SK-N-SH treated with all-trans-retinoic acid at 6 μM for 48 hours (cell line): ENCODE data around the gene MYT1.

Source experiments
- ATAC-seq: fragments of 200-7000 bp; cut with Tn5 transposase; 3 replicates; pipeline ENCODE4 v1.9.1; 2020; ENCODE audit warnings: mild to moderate bottlenecking, moderate library complexity
- ARNTL ChIP-seq: fragments of 450-650 bp; formaldehyde crosslinking; IDR thresholded peaks from 2 replicates; pipeline ENCODE4 v1.5.0; 2020; ENCODE audit warnings: low read depth, mild to moderate bottlenecking, moderate library complexity, borderline replicate concordance
- BACH2 ChIP-seq: fragments of 250-450 bp; sonication (Bioruptor Pico); IDR thresholded peaks from 2 replicates; pipeline ENCODE4 v1.9.0; 2021; ENCODE audit warnings: mild to moderate bottlenecking, borderline replicate concordance
- CSDC2 ChIP-seq: fragments of 250-450 bp; sonication (Bioruptor Pico); IDR thresholded peaks from 2 replicates; pipeline ENCODE4 v1.5.0; 2020; ENCODE audit warnings: mild to moderate bottlenecking, moderate library complexity
- ESRRG ChIP-seq: fragments of 250-450 bp; sonication (Bioruptor Pico); IDR thresholded peaks from 2 replicates; pipeline ENCODE4 v1.6.1; 2021; ENCODE audit warnings: mild to moderate bottlenecking
- ISL1 ChIP-seq: fragments of 250-450 bp; sonication (Bioruptor Pico); IDR thresholded peaks from 2 replicates; pipeline ENCODE4 v2.1.2; 2022; ENCODE audit warnings: mild to moderate bottlenecking, moderate library complexity
- OSR1 ChIP-seq: fragments of 250-450 bp; sonication (Bioruptor Pico); IDR thresholded peaks from 2 replicates; pipeline ENCODE4 v1.8.0; 2022; ENCODE audit warnings: moderate library complexity, mild to moderate bottlenecking, inconsistent platforms
- PPARA ChIP-seq: fragments of 250-450 bp; sonication (Bioruptor Pico); IDR thresholded peaks from 2 replicates; pipeline ENCODE4 v1.5.0; 2020; ENCODE audit warnings: mild to moderate bottlenecking, borderline replicate concordance
- RARB ChIP-seq: fragments of 250-450 bp; sonication (Bioruptor Pico); IDR thresholded peaks from 2 replicates; pipeline ENCODE4 v1.8.0; 2021; ENCODE audit warnings: mild to moderate bottlenecking, moderate library complexity
- TCF4 ChIP-seq: fragments of 250-450 bp; sonication (Bioruptor Pico); IDR thresholded peaks from 2 replicates; pipeline ENCODE4 v1.8.0; 2021; ENCODE audit warnings: mild to moderate bottlenecking, moderate library complexity, borderline replicate concordance
- TOX ChIP-seq: fragments of 250-450 bp; sonication (Bioruptor Pico); IDR thresholded peaks from 2 replicates; pipeline ENCODE4 v1.8.0; 2021; ENCODE audit warnings: mild to moderate bottlenecking, moderate library complexity, borderline replicate concordance
- ZC3H10 ChIP-seq: fragments of 250-450 bp; sonication (Bioruptor Pico); IDR thresholded peaks from 2 replicates; pipeline ENCODE4 v1.5.1; 2021; ENCODE audit warnings: mild to moderate bottlenecking, moderate library complexity
- ZFP3 ChIP-seq: fragments of 250-450 bp; sonication (Bioruptor Pico); IDR thresholded peaks from 2 replicates; pipeline ENCODE4 v1.5.0; 2020; ENCODE audit warnings: mild to moderate bottlenecking, moderate library complexity
- ZFP30 ChIP-seq: fragments of 450-650 bp; formaldehyde crosslinking; IDR thresholded peaks from 2 replicates; pipeline ENCODE4 v1.5.0; 2022; ENCODE audit warnings: mild to moderate bottlenecking, moderate library complexity
- ZNF70 ChIP-seq: fragments of 450-650 bp; formaldehyde crosslinking; IDR thresholded peaks from 2 replicates; pipeline ENCODE4 v1.5.0; 2020; ENCODE audit warnings: mild to moderate bottlenecking, moderate library complexity
- TF ChIP-seq, protein P1 (sequence below): fragments of 250-450 bp; sonication (Bioruptor Pico); IDR thresholded peaks from 2 replicates; pipeline ENCODE4 v1.8.0; 2020; ENCODE audit warnings: mild to moderate bottlenecking, moderate library complexity, borderline replicate concordance
- TF ChIP-seq, protein P2 (sequence below): fragments of 250-450 bp; sonication (Bioruptor Pico); IDR thresholded peaks from 2 replicates; pipeline ENCODE4 v1.8.0; 2021; ENCODE audit warnings: low read depth, mild to moderate bottlenecking, moderate library complexity, borderline replicate concordance
- TF ChIP-seq, protein P3 (sequence below): fragments of 250-450 bp; sonication (Bioruptor Pico); IDR thresholded peaks from 2 replicates; pipeline ENCODE4 v1.5.1; 2021; ENCODE audit warnings: mild to moderate bottlenecking, moderate library complexity
- TF ChIP-seq, protein P4 (sequence below): fragments of 250-450 bp; sonication (Bioruptor Pico); IDR thresholded peaks from 2 replicates; pipeline ENCODE4 v1.5.1; 2020; ENCODE audit warnings: low read depth, mild to moderate bottlenecking, moderate library complexity

Gene MYT1

DNA sequence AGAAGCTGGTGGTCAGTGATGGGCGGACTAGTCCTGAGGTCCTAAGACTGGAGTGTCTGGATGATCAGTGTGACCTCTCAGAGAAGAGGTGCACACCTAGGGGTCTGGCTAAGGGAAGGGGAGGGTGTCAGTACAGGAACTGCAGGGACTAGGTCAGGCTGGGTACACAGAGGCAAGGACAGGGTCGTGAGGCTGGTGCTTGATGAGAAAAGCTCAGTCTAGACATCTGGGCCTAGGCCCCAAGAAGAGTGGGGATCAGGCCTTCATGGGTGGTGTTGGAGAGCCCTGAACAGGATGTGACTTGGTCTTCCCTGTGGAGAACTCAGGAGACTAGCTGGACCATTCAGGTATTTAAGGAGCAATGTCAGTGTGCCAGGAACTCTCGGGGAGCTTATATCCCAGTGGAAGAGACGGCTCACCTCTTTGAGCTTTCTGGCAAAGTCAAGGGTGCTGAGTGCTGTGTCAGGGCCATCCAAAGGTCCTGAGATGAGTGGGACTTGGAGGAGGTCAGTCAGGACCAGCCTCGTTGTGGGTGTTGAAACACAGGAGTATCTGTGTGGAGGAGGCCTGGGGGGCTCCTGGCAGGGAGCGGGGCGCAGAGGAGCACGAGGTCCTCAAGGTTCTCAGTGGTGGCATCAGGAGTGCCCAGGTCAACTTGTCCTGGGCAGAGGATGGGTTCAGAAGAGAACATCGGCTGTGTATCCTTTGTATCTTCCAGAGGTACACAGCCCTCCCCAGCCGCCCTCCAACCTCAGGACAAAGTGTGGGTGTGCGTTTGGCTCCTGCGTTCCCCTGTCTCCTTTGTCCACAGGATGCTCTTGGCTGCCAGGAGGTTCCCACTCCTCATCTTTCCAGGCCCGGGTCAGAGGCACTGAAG lies 13.3 kb upstream of the MYT1 start:
- TF ChIP-seq ZFP3 (CRISPR knock-in tag) = no peak
- TF ChIP-seq CSDC2 (CRISPR knock-in tag) = no peak
- no peak for TF ChIP-seq BACH2 (CRISPR knock-in tag)
- TF ChIP-seq, protein P1, sequence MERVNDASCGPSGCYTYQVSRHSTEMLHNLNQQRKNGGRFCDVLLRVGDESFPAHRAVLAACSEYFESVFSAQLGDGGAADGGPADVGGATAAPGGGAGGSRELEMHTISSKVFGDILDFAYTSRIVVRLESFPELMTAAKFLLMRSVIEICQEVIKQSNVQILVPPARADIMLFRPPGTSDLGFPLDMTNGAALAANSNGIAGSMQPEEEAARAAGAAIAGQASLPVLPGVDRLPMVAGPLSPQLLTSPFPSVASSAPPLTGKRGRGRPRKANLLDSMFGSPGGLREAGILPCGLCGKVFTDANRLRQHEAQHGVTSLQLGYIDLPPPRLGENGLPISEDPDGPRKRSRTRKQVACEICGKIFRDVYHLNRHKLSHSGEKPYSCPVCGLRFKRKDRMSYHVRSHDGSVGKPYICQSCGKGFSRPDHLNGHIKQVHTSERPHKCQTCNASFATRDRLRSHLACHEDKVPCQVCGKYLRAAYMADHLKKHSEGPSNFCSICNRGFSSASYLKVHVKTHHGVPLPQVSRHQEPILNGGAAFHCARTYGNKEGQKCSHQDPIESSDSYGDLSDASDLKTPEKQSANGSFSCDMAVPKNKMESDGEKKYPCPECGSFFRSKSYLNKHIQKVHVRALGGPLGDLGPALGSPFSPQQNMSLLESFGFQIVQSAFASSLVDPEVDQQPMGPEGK (CRISPR knock-in tag) = no peak
- no peak for TF ChIP-seq OSR1 (CRISPR knock-in tag)
- TF ChIP-seq ARNTL (CRISPR knock-in tag) = no peak
- no peak for TF ChIP-seq ISL1
- TF ChIP-seq, protein P2, sequence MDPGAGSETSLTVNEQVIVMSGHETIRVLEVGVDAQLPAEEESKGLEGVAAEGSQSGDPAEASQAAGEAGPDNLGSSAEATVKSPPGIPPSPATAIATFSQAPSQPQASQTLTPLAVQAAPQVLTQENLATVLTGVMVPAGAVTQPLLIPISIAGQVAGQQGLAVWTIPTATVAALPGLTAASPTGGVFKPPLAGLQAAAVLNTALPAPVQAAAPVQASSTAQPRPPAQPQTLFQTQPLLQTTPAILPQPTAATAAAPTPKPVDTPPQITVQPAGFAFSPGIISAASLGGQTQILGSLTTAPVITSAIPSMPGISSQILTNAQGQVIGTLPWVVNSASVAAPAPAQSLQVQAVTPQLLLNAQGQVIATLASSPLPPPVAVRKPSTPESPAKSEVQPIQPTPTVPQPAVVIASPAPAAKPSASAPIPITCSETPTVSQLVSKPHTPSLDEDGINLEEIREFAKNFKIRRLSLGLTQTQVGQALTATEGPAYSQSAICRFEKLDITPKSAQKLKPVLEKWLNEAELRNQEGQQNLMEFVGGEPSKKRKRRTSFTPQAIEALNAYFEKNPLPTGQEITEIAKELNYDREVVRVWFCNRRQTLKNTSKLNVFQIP (CRISPR knock-in tag) = no peak
- no peak for TF ChIP-seq ESRRG (CRISPR knock-in tag)
- TF ChIP-seq ZC3H10 = no peak
- TF ChIP-seq RARB (CRISPR knock-in tag) = no peak
- no peak for ATAC-seq

DNA sequence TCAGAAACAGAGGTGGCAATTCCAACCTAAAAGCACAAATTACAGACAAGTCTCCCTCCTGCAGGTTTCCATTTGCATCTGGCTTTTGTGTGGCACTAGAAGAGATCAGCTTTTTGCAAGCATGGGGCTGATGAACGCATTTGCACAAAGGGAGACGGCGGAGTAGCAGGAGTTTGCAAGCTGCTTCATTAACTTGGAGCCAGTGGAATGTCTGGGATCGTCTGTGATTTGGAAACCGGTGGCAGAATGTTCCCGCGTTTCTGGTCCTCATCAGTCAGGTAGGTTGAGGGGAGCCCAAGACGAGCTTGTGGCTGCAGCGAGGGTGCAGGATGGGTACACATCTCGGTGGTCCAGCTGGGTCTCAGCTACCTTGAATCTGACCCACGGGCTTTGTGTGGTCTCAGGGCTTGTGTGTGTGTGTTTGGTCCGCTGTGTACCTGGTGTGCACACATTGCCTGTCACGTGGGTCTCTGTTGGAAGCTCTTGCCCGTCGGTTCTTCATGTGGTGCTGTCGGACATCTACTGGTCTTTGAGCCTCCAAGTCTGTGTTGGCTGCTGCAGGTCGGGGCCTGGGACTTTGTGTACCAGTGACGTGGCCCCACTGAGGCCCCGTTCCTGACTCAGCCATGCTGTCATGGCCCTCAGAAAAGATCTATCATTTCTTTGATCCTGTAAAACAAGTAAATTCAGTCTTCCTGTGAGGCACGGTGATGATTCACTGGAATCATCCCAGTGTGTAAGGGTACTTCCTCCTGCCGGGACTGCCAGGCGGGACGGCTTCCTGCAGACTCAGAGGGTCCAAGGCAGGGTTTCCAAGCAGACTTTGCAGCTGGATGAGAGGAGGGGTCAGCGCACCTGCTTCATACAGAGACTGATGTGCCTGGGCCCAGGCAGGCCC lies 12.4 kb upstream of the MYT1 start:
- TF ChIP-seq TCF4 (CRISPR knock-in tag) = no peak
- no peak for ATAC-seq

DNA sequence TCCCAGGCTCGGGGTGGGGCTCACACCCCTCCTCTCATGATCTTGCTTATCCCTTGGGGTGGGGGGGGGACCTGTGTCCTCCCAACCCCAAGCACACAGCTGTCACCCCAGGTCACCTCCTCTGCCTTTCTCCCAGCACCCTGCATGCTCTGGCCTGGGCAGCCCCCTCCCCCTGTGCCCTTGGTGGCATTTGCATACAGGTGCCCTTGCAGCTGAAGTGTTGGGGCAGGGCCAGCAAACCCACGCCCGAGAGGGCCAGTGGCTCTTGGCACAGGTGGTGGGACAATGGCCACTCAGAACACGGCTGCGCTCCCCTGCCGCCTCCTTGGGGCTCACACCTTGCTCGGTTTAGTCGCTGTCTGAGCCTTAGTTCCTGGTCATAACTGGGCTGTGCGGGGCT lies 11.3 kb upstream of the MYT1 start:
- no peak for ATAC-seq
- TF ChIP-seq ARNTL (CRISPR knock-in tag) (no peak), ESRRG (CRISPR knock-in tag) (no peak), PPARA (CRISPR knock-in tag) (no peak), TCF4 (CRISPR knock-in tag) (no peak)
- TF ChIP-seq, protein P3, sequence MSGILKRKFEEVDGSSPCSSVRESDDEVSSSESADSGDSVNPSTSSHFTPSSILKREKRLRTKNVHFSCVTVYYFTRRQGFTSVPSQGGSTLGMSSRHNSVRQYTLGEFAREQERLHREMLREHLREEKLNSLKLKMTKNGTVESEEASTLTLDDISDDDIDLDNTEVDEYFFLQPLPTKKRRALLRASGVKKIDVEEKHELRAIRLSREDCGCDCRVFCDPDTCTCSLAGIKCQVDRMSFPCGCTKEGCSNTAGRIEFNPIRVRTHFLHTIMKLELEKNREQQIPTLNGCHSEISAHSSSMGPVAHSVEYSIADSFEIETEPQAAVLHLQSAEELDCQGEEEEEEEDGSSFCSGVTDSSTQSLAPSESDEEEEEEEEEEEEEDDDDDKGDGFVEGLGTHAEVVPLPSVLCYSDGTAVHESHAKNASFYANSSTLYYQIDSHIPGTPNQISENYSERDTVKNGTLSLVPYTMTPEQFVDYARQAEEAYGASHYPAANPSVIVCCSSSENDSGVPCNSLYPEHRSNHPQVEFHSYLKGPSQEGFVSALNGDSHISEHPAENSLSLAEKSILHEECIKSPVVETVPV = no peak
- TF ChIP-seq, protein P2 (CRISPR knock-in tag) = no peak

DNA sequence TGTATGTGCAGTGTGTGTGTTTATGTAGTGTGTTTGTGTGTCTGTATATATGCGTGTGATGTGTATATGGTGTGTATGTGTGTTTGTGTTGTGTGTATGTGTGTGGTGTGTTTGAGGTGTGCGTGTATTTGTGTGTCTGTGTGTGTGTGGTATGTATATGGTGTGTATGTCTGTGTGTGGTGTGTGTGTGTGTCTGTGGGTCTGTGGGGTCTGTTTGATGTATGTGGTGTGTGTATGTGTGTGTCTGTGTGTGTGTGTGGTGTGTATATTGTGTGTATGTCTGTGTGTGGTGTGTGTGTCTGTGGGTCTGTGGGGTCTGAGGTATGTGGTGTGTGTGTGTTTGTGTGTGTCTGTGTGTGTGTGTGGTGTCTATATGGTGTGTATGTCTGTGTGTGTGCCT lies 10.8 kb upstream of the MYT1 start:
- no peak for ATAC-seq
- TF ChIP-seq, protein P4, sequence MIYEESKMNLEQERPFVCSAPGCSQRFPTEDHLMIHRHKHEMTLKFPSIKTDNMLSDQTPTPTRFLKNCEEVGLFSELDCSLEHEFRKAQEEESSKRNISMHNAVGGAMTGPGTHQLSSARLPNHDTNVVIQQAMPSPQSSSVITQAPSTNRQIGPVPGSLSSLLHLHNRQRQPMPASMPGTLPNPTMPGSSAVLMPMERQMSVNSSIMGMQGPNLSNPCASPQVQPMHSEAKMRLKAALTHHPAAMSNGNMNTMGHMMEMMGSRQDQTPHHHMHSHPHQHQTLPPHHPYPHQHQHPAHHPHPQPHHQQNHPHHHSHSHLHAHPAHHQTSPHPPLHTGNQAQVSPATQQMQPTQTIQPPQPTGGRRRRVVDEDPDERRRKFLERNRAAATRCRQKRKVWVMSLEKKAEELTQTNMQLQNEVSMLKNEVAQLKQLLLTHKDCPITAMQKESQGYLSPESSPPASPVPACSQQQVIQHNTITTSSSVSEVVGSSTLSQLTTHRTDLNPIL (CRISPR knock-in tag) = no peak
- TF ChIP-seq, protein P3 = no peak
- TF ChIP-seq ISL1 = no peak
- TF ChIP-seq ZFP3 (CRISPR knock-in tag) = no peak
- no peak for TF ChIP-seq ZFP30 (CRISPR knock-in tag)
- no peak for TF ChIP-seq ARNTL (CRISPR knock-in tag)
- no peak for TF ChIP-seq TOX (CRISPR knock-in tag)
- TF ChIP-seq ZNF70 = no peak
- TF ChIP-seq, protein P1 (CRISPR knock-in tag) = no peak
- no peak for TF ChIP-seq OSR1 (CRISPR knock-in tag)
